ENCODE measurements around the gene TRIM54. TPM values are rescaled to one million over a fixed set of nuclear protein-coding genes. Genes with fewer than 3 reads are reported as not detected.
A peak's percentile ranks its signal among the peaks of the same experiment; 100 is the strongest.
"Not testable (repeated sequence)": the region's sequence is repeated elsewhere in the genome, so short reads cannot be mapped to it uniquely, and the experiment has no call there.

The TRIM54 gene
- total RNA-seq, 3 donors from 2014 or later: 0.21 to 0.40 (median 0.22) TPM

GRCh38 chr2:27322766-27323595 lies 40.8 kb downstream of the TRIM54 start, which contains the start of gene MPV17:
Gene MPV17 (minus strand): TSS chr2:27323097. CDS start chr2:27322517, 580 bp downstream.
- peak; percentile 99 for ATAC-seq
- H3K36me3 Mint-ChIP-seq (ENCODE audit: insufficient read depth): peaks cover 15% of the 10 kb centered on the region
- no peaks in the 10 kb centered on the region for H3K27me3 Mint-ChIP-seq (ENCODE audit: low read depth)
- peaks cover 20% of the 10 kb centered on the region for H3K4me1 Mint-ChIP-seq (ENCODE audit: low read depth)
- H3K9me3 Mint-ChIP-seq: no peaks in the 10 kb centered on the region
- DNase-seq: peak; percentile 80
- H3K4me3 Mint-ChIP-seq: peak within 1 kb of the TSS; percentile 99

DNA sequence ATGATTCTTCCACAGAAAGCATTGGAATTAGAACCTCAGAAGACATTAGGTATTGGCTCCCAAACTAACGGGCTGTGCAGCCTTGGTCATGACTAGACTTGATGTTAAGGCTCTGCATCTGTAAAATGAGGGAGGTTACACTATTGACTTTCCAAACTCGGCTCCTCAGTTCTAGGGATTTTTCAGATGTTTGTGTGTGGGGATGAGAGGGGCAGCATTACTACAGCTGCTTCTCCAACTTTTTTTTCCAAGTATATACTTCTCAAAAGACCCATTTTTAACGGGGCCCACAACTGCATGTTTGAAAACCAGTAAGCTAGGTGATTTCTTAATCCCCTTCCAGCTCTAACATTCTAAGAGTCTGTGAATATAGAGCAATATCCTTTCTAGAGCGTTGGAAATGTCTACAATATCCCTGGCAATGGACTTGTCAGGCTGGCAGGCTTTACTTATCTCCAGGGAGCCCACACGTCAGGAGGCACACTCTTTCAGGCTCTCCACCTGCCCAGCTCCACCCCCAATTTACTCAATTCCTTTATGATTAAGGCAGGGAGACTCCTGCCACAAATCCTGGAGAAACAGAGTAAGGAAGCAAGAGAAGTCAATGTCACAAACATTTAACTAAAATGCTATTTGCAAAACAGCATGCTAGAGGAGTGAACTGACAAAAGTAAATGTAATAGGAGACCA lies 41.5 kb downstream of the TRIM54 start:
- DNase-seq (no peak), ATAC-seq (peak in 1 of 2 donors; percentile 5)
- peak overlapping the region; percentile 99 for H3K4me3 Mint-ChIP-seq
- H3K4me1 Mint-ChIP-seq (ENCODE audit: low read depth): peaks cover 20% of the 10 kb centered on the region
- H3K27me3 Mint-ChIP-seq (ENCODE audit: low read depth): no peaks in the 10 kb centered on the region
- peaks cover 19% of the 10 kb centered on the region for H3K36me3 Mint-ChIP-seq (ENCODE audit: insufficient read depth)
- H3K9me3 Mint-ChIP-seq: no peaks in the 10 kb centered on the region

- Mint-ChIP-seq H3K4me3 (peak overlapping the region; percentile 61), H3K4me1 (ENCODE audit: low read depth) (peaks cover 20% of the 10 kb centered on the region), H3K27me3 (ENCODE audit: low read depth) (no peaks in the 10 kb centered on the region), H3K9me3 (no peaks in the 10 kb centered on the region), H3K36me3 (ENCODE audit: insufficient read depth) (peaks cover 28% of the 10 kb centered on the region)
- DNase-seq (no peak), ATAC-seq (no peak)
Measured at GRCh38 chr2:27324720-27325119, 42.5 kb downstream of the TRIM54 start.

GRCh38 chr2:27335311-27335710 lies 53.1 kb downstream of the TRIM54 start:
- Mint-ChIP-seq H3K9me3 (no peaks in the 10 kb centered on the region), H3K4me1 (ENCODE audit: low read depth) (no peaks in the 10 kb centered on the region), H3K4me3 (no peak overlapping the region), H3K36me3 (ENCODE audit: insufficient read depth) (peaks cover 28% of the 10 kb centered on the region), H3K27me3 (ENCODE audit: low read depth) (no peaks in the 10 kb centered on the region)
- no peak for ATAC-seq
- no peak for DNase-seq

GRCh38 chr2:27336173-27336572 lies 53.9 kb downstream of the TRIM54 start:
- no peak overlapping the region for H3K4me3 Mint-ChIP-seq
- H3K4me1 Mint-ChIP-seq (ENCODE audit: low read depth): no peaks in the 10 kb centered on the region
- DNase-seq (no peak), ATAC-seq (no peak)
- no peaks in the 10 kb centered on the region for H3K27me3 Mint-ChIP-seq (ENCODE audit: low read depth)
- H3K36me3 Mint-ChIP-seq (ENCODE audit: insufficient read depth): peaks cover 25% of the 10 kb centered on the region
- no peaks in the 10 kb centered on the region for H3K9me3 Mint-ChIP-seq

DNA sequence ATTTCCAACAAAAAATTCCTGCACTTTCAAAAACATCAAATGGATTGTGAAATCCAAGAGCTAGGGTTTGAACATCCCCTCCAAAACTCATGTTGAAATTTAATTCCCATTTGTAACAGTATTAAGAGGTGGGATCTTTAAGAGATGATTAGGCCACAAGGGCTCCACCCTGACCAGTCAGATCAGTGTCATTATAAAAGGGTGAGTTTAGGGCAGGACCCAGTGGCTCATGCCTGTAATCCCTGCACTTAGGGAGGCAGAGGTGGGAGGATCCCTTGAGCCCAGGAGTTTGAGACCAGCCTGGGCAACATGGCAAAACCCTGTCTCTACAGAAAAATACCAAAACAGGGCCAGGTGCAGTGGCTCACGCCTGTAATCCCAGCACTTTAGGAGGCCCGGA lies 65.4 kb downstream of the TRIM54 start:
- Mint-ChIP-seq H3K27me3 (ENCODE audit: low read depth) (no peaks in the 10 kb centered on the region), H3K4me3 (no peak overlapping the region), H3K9me3 (no peaks in the 10 kb centered on the region), H3K4me1 (ENCODE audit: low read depth) (peaks cover 29% of the 10 kb centered on the region), H3K36me3 (ENCODE audit: insufficient read depth) (peaks cover 17% of the 10 kb centered on the region)
- ATAC-seq (no peak), DNase-seq (no peak)

GRCh38 chr2:27350106-27350693 lies 68.0 kb downstream of the TRIM54 start:
- H3K4me1 Mint-ChIP-seq (ENCODE audit: low read depth): peaks cover 42% of the 10 kb centered on the region
- DNase-seq (no peak), ATAC-seq (no peak)
- no peaks in the 10 kb centered on the region for H3K9me3 Mint-ChIP-seq
- H3K4me3 Mint-ChIP-seq: no peak overlapping the region
- H3K36me3 Mint-ChIP-seq (ENCODE audit: insufficient read depth): peaks cover 15% of the 10 kb centered on the region
- no peaks in the 10 kb centered on the region for H3K27me3 Mint-ChIP-seq (ENCODE audit: low read depth)

DNA sequence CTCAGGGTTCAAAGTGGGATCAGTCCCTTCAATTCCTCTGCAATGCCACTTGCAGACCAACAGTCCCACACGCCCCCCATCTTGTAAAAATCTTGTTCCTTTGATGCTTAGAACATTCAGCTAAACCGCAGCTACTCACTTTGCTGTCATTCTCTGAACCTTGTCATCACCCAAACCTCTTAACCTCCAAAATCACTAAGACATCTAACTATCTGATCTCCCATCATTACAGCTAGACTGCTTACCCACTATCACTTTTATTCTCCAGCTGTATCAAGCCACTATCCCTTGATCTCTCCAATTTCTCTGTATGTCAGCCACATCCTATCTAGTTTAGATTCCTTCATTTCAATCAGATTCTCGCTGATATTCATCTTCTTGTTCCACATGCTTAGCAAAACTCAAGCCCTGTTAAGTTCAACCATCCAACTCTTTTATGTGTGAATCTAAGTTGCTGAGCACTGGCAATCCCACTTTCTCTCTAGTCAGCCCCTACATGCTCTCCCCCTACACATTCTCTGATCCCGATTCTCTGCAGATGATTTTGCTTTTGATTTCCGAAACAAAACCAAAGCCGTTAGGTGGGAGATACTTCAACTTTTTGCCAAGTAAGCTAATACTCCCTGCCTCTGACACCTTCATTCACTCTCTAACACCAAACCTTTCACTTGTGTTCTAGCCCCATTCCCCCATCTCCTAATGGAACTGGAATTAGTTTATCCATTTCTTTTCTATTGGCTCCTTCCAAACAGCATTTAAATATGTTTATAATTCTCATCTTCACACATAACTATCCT lies 69.8 kb downstream of the TRIM54 start:
- Mint-ChIP-seq H3K9me3 (no peaks in the 10 kb centered on the region), H3K36me3 (ENCODE audit: insufficient read depth) (peaks cover 16% of the 10 kb centered on the region), H3K4me1 (ENCODE audit: low read depth) (peaks cover 47% of the 10 kb centered on the region), H3K4me3 (peak overlapping the region; percentile 37), H3K27me3 (ENCODE audit: low read depth) (no peaks in the 10 kb centered on the region)
- peak; percentile 43 to 49 for ATAC-seq
- no peak for DNase-seq

DNA sequence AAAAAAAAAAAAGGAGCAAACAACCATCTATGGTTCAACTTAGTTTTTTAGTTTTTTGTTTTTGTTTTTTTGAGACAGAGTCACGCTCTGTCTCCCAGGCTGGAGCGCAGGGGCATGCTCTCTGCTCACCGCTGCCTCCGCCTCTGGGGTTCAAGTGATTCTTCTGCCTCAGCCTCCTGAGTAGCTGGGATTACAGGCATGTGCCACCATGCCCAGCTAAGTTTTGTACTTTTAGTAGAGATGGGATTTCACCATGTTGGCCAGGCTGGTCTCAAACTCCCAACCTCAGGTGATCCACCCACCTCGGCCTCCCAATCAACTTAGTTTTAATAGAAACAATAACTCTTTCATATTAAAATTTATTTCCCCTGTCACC lies 71.1 kb downstream of the TRIM54 start:
- H3K36me3 Mint-ChIP-seq (ENCODE audit: insufficient read depth): peaks cover 14% of the 10 kb centered on the region
- DNase-seq; H3K4me3 Mint-ChIP-seq; H3K9me3 Mint-ChIP-seq; H3K27me3 Mint-ChIP-seq (ENCODE audit: low read depth); ATAC-seq: not testable (repeated sequence)
- H3K4me1 Mint-ChIP-seq (ENCODE audit: low read depth): peaks cover 49% of the 10 kb centered on the region

DNA sequence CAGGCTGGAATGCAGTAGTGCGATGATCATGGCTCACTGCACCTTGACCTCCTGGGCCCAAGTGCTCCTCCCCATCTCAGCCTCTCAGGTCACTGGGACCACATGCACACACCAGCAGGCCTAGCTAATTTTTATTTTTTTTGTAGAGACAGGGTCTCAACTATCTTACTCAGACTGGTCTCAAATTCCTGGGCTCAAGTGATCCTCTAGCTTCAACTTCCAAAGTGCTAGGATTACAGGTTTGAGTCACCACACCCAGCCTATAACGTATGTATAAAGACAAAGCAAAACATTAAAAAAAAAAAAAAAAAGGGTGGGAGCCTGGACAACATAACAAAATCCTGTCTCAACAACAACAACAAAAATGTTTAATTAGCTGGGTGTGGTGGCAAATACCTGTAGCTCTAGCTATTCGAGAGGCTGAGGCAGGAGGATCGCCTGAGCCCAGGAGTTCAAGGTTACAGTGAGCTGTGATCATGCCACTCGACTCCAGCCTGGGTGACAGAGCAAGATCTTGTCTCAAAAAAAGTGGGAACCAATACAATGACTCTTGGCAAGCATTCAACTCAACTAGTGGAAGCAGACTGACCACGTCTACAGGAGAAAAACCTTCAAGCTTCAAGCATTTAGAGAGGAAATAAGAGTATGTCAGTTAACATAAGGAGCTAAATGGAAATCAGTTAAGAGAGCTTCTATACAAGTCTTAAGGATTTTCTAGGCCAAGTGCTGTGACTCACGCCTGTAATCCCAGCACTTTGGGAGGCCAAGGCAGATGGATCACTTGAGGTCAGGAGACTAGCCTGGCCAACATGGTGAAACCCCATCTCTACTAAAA lies 71.8 kb downstream of the TRIM54 start:
- Mint-ChIP-seq H3K9me3 (no peaks in the 10 kb centered on the region), H3K4me3 (peak overlapping the region; percentile 51), H3K36me3 (ENCODE audit: insufficient read depth) (peaks cover 14% of the 10 kb centered on the region), H3K4me1 (ENCODE audit: low read depth) (peaks cover 52% of the 10 kb centered on the region), H3K27me3 (ENCODE audit: low read depth) (no peaks in the 10 kb centered on the region)
- no peak for DNase-seq
- ATAC-seq: no peak

DNA sequence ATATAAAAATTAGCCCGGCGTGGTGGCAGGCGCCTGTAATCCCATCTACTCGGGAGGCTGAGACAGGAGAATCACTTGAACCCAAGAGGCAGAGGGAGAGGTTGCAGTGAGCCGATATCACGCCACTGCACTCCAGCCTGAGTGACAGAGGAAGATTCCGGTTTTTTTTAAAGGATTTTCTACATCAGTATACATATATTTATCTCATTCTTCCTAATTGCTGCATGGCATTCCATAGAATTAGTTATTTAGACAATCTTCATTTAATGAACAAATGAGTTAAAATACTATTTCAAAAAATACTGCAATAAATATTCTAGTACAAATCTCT lies 72.3 kb downstream of the TRIM54 start:
- Mint-ChIP-seq H3K36me3 (ENCODE audit: insufficient read depth) (peaks cover 13% of the 10 kb centered on the region), H3K9me3 (no peaks in the 10 kb centered on the region), H3K4me1 (ENCODE audit: low read depth) (peaks cover 50% of the 10 kb centered on the region), H3K4me3 (peak overlapping the region; percentile 99), H3K27me3 (ENCODE audit: low read depth) (no peaks in the 10 kb centered on the region)
- ATAC-seq (no peak), DNase-seq (no peak)

DNA sequence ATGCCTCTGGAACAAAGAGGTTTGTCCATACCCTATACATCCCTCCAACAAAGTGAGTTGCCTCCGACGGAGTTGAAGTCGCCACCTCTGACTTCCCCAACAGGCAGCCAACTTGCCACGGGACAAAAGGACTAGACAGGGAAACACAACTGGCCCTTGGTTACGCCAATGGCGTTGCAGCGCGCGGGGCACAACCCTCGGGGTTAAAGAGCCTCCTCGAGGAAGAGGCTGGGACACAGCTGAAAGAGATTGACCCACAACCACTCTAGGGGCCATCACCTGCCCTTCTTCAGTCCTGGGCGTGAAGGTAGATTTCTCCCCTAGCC lies 73.8 kb downstream of the TRIM54 start:
- Mint-ChIP-seq H3K4me1 (ENCODE audit: low read depth) (peaks cover 45% of the 10 kb centered on the region), H3K36me3 (ENCODE audit: insufficient read depth) (peaks cover 9% of the 10 kb centered on the region), H3K27me3 (ENCODE audit: low read depth) (no peaks in the 10 kb centered on the region), H3K9me3 (no peaks in the 10 kb centered on the region), H3K4me3 (peak overlapping the region; percentile 99)
- DNase-seq (no peak), ATAC-seq (peak; percentile 28 to 29)

DNA sequence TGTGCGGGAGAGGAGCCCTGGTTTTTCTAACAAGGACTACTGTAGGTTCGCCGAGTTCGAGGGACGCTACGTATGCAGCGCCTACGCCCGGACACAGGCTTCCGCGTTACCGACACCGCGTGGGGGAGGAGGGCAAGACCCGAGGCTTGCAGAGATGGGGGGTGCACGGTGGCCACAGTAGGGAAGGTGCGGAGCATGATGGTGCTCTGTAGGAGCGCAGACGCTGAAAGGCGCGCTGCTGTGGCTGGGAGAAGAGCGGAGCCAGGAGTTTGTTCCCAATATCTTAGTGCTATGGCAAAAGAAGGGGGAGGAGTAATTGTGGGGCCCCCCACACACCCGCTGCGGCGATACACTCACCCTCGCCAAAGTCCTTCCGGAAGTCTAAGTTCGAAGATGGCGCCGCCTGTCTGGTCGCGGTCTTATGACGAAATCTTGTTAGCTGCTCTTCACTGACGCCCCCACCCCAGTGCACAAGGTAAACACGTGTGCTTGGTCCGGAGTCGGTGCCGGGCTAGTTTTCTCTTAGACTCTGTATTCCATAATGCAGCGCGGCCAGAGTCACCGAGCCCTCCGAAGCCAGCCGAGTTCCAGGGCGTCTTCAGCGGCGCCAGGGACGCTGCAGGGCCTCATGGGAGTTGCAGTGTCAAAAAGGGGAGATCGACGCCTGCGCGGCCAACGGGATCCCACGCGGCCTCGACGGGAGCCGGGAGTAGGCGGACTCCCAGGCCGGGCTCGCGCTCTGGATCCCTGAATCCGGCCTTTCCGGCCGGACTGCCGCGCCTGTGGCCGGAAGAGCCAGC lies 74.4 kb downstream of the TRIM54 start, which contains the start of gene GTF3C2:
Gene GTF3C2, minus strand, starts transcription at position 383 of the 800 bp plus-strand sequence. CDS start 13,210 bp downstream, outside the sequence.
- H3K4me3 Mint-ChIP-seq: peak within 1 kb of the TSS; percentile 99
- H3K9me3 Mint-ChIP-seq: no peaks in the 10 kb centered on the region
- peaks cover 42% of the 10 kb centered on the region for H3K4me1 Mint-ChIP-seq (ENCODE audit: low read depth)
- DNase-seq (peak; percentile 91), ATAC-seq (peak; percentile 83 to 84)
- H3K27me3 Mint-ChIP-seq (ENCODE audit: low read depth): no peaks in the 10 kb centered on the region
- peaks cover 9% of the 10 kb centered on the region for H3K36me3 Mint-ChIP-seq (ENCODE audit: insufficient read depth)
